IPS-18a (cell line): Measurements from ENCODE around the gene ZNF688.

Experiments used
- H3K27ac ChIP-seq: one replicate; pipeline ENCODE4 v1.5.1; 2013; ENCODE audit warnings: low read length
- H3K27me3 ChIP-seq: one replicate; pipeline ENCODE4 v1.6.1; 2013; ENCODE audit warnings: mild to moderate bottlenecking, low read length; ENCODE audit not compliant: control insufficient read depth, insufficient read depth
- H3K36me3 ChIP-seq: one replicate; pipeline ENCODE4 v1.6.1; 2013; ENCODE audit warnings: low read depth, low read length; ENCODE audit not compliant: control insufficient read depth
- H3K4me1 ChIP-seq: one replicate; pipeline ENCODE4 v1.6.1; 2013; ENCODE audit warnings: low read depth, low read length; ENCODE audit not compliant: control insufficient read depth
- H3K4me3 ChIP-seq: one replicate; pipeline ENCODE4 v1.5.1; 2013; ENCODE audit warnings: low read length
- H3K9ac ChIP-seq: one replicate; pipeline ENCODE4 v1.6.1; 2013; ENCODE audit warnings: mild to moderate bottlenecking, low read length, moderate library complexity
- H3K9me3 ChIP-seq: one replicate; pipeline ENCODE4 v1.6.1; 2013; ENCODE audit warnings: low read depth, low read length; ENCODE audit not compliant: control insufficient read depth

The ZNF688 gene

GRCh38 chr16:30582611-30583340 lies 11.3 kb upstream of the ZNF688 start:
- no peak overlapping the region for H3K4me3 ChIP-seq
- H3K36me3 ChIP-seq: peaks cover 30% of the 10 kb centered on the region
- no peak overlapping the region for H3K27ac ChIP-seq
- no peaks in the 10 kb centered on the region for H3K4me1 ChIP-seq
- H3K9ac ChIP-seq: no peak overlapping the region
- H3K27me3 ChIP-seq: no peaks in the 10 kb centered on the region
- no peaks in the 10 kb centered on the region for H3K9me3 ChIP-seq

- peaks cover 30% of the 10 kb centered on the region for H3K36me3 ChIP-seq
- no peaks in the 10 kb centered on the region for H3K9me3 ChIP-seq
- H3K27ac ChIP-seq: no peak overlapping the region
- H3K27me3 ChIP-seq: no peaks in the 10 kb centered on the region
- H3K9ac ChIP-seq: no peak overlapping the region
- H3K4me1 ChIP-seq: no peaks in the 10 kb centered on the region
- no peak overlapping the region for H3K4me3 ChIP-seq
Measured at GRCh38 chr16:30581457-30581856, 9.9 kb upstream of the ZNF688 start.

- Histone ChIP-seq H3K27me3 (no peaks in the 10 kb centered on the region), H3K4me1 (no peaks in the 10 kb centered on the region), H3K36me3 (peaks cover 12% of the 10 kb centered on the region), H3K4me3 (no peak overlapping the region), H3K27ac (no peak overlapping the region), H3K9me3 (no peaks in the 10 kb centered on the region), H3K9ac (no peak overlapping the region)
Measured at GRCh38 chr16:30574678-30575077, 3.2 kb upstream of the ZNF688 start.

GRCh38 chr16:30570636-30571444 lies 674 bp downstream of the ZNF688 start:
- H3K27ac ChIP-seq: peak overlapping the region; percentile 56
- H3K4me1 ChIP-seq: no peaks in the 10 kb centered on the region
- H3K4me3 ChIP-seq: peak overlapping the region; percentile 86
- no peaks in the 10 kb centered on the region for H3K27me3 ChIP-seq
- no peaks in the 10 kb centered on the region for H3K36me3 ChIP-seq
- peak overlapping the region; percentile 77 for H3K9ac ChIP-seq
- H3K9me3 ChIP-seq: no peaks in the 10 kb centered on the region

GRCh38 chr16:30569746-30570635 lies 1.5 kb downstream of the ZNF688 start:
- Histone ChIP-seq H3K9me3 (no peaks in the 10 kb centered on the region), H3K4me1 (no peaks in the 10 kb centered on the region), H3K9ac (no peak overlapping the region), H3K27me3 (no peaks in the 10 kb centered on the region), H3K27ac (no peak overlapping the region), H3K4me3 (no peak overlapping the region), H3K36me3 (no peaks in the 10 kb centered on the region)

- H3K27ac ChIP-seq: no peak overlapping the region
- no peak overlapping the region for H3K9ac ChIP-seq
- no peaks in the 10 kb centered on the region for H3K4me1 ChIP-seq
- H3K9me3 ChIP-seq: no peaks in the 10 kb centered on the region
- H3K27me3 ChIP-seq: no peaks in the 10 kb centered on the region
- no peaks in the 10 kb centered on the region for H3K36me3 ChIP-seq
- no peak overlapping the region for H3K4me3 ChIP-seq
Measured at GRCh38 chr16:30569281-30569680, 2.2 kb downstream of the ZNF688 start.

GRCh38 chr16:30567991-30568638 lies 3.4 kb downstream of the ZNF688 start:
- H3K4me1 ChIP-seq: no peaks in the 10 kb centered on the region
- no peaks in the 10 kb centered on the region for H3K9me3 ChIP-seq
- H3K27me3 ChIP-seq: no peaks in the 10 kb centered on the region
- H3K4me3 ChIP-seq: no peak overlapping the region
- H3K9ac ChIP-seq: no peak overlapping the region
- H3K27ac ChIP-seq: no peak overlapping the region
- no peaks in the 10 kb centered on the region for H3K36me3 ChIP-seq

- Histone ChIP-seq H3K4me3 (no peak overlapping the region), H3K27me3 (no peaks in the 10 kb centered on the region), H3K27ac (no peak overlapping the region), H3K4me1 (no peaks in the 10 kb centered on the region), H3K9ac (no peak overlapping the region), H3K9me3 (no peaks in the 10 kb centered on the region), H3K36me3 (no peaks in the 10 kb centered on the region)
Measured at GRCh38 chr16:30567160-30567990, 4.1 kb downstream of the ZNF688 start.

GRCh38 chr16:30566531-30566930 lies 5.0 kb downstream of the ZNF688 start:
- Histone ChIP-seq H3K9me3 (no peaks in the 10 kb centered on the region), H3K9ac (no peak overlapping the region), H3K4me3 (no peak overlapping the region), H3K4me1 (no peaks in the 10 kb centered on the region), H3K27ac (no peak overlapping the region), H3K27me3 (no peaks in the 10 kb centered on the region), H3K36me3 (no peaks in the 10 kb centered on the region)

- Histone ChIP-seq H3K27ac (no peak overlapping the region), H3K9me3 (no peaks in the 10 kb centered on the region), H3K36me3 (no peaks in the 10 kb centered on the region), H3K4me3 (no peak overlapping the region), H3K4me1 (no peaks in the 10 kb centered on the region), H3K27me3 (no peaks in the 10 kb centered on the region), H3K9ac (no peak overlapping the region)
Measured at GRCh38 chr16:30565984-30566383, 5.5 kb downstream of the ZNF688 start.
